ENCODE measurements around the gene PDZD2. TPM values are rescaled to one million over a fixed set of nuclear protein-coding genes. Genes with fewer than 3 reads are reported as not detected.

Gene PDZD2
- total RNA-seq, 1 experiment from 2014 or later: 0.37 TPM

DNA sequence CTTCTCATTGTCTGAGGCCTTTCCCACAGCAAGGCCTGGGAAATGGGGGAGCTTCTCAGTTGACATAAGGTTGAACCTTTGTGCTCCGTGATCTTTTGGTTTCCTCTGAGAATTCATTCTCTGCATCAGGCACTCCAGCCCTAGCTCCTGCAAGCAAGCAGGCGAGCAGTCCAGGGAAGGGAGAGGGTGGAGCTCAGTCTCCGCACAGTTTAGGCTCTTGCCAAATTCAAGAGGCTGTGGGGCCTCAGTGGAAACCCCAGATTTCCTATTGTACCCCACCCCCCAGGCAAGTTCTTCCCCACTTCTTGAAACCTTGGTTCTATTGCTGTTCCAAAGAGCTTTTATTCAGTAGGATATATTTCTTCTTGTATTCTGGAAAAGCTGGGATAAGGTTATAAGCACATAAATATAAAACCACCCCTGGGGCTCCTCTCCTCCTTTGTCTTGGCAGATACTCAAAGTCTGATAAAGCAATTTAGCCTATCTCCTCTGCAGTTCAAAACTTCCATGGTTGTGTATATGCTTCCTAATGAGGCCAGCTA, 147.2 kb downstream of the PDZD2 start:
- no peak overlapping the region for H3K4me2 ChIP-seq (ENCODE audit: low read length)
- intact Hi-C loops (cut with micrococcal nuclease): no loop called here
- POLR2A ChIA-PET: no interaction called here
- no peak overlapping the region for H3K27ac ChIP-seq (ENCODE audit: low read depth, low read length)
- no peaks in the 10 kb centered on the region for H3K27me3 ChIP-seq (ENCODE audit: insufficient read depth, low read length)
- no peaks in the 10 kb centered on the region for H3K79me2 ChIP-seq (ENCODE audit: insufficient read depth, low read length)
- ATAC-seq (no peak), DNase-seq (ENCODE audit: low read depth, low spot score) (no peak)
- H3K4me3 ChIP-seq (replicated peaks in 1 of 2; ENCODE audit: low read depth in 1 of 2, low read length in 2 of 2): no peak overlapping the region
- RAD21 ChIA-PET (ENCODE audit: low non-redundant PET in 1 of 2, low total read pairs in 2 of 2, uncharacterized antibody in 2 of 2, unreplicated experiment in 2 of 2): no interaction called here
- no peaks in the 10 kb centered on the region for H3K9me2 ChIP-seq (ENCODE audit: insufficient read depth)
- no peak overlapping the region for H2AFZ ChIP-seq (ENCODE audit: low read depth, low read length, poor library complexity, severe bottlenecking)
- no peak overlapping the region for H3K9ac ChIP-seq (ENCODE audit: low read length)
- BruUV-seq (replicated peaks): no TSS peak
- no peak for TF ChIP-seq POLR2AphosphoS5 (IDR thresholded peaks at IDR 0.05; ENCODE audit: low read depth, low read length)
- no peak for TF ChIP-seq TCF7L2 (IDR thresholded peaks at IDR 0.05; ENCODE audit: borderline replicate concordance, extremely low read depth, insufficient read depth, insufficient read length)
- TF ChIP-seq SRF (IDR thresholded peaks at IDR 0.05; ENCODE audit: low read depth): no peak
- no peak for TF ChIP-seq EZH2 (IDR thresholded peaks at IDR 0.05)
- TF ChIP-seq, protein P1, sequence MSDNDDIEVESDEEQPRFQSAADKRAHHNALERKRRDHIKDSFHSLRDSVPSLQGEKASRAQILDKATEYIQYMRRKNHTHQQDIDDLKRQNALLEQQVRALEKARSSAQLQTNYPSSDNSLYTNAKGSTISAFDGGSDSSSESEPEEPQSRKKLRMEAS (IDR thresholded peaks at IDR 0.05): no peak
- TF ChIP-seq ZNF274 (IDR thresholded peaks at IDR 0.05; ENCODE audit: low read depth, low read length): no peak
- no peak for TF ChIP-seq YY1 (IDR thresholded peaks at IDR 0.05; ENCODE audit: extremely low read depth, insufficient replicate concordance, low read depth, low read length)
- no peak for TF ChIP-seq CBX3 (IDR thresholded peaks at IDR 0.05; ENCODE audit: low read depth)
- TF ChIP-seq JUND (IDR thresholded peaks at IDR 0.05): no peak
- no peak for TF ChIP-seq RAD21 (IDR thresholded peaks at IDR 0.05; ENCODE audit: low read depth)
- TF ChIP-seq POLR2A (IDR thresholded peaks at IDR 0.05; ENCODE audit: borderline replicate concordance, extremely low read depth, insufficient read depth, insufficient read length): no peak
- TF ChIP-seq SP1 (IDR thresholded peaks at IDR 0.05; ENCODE audit: low read depth): no peak
- no peaks in the 10 kb centered on the region for H4K20me1 ChIP-seq (ENCODE audit: insufficient read depth)
- 0 out of 4 replicates have a peak, but pooled peaks cover 0 to 2% of the 10 kb centered on the region in 2 experiments for H3K4me1 ChIP-seq (ENCODE audit: control insufficient read depth in 1 of 2, insufficient read depth in 2 of 2, low read length in 2 of 2)
- CTCF ChIA-PET: no interaction called here
- H3K9me3 ChIP-seq (ENCODE audit: control insufficient read depth in 1 of 2, insufficient read depth in 1 of 2, low read depth in 1 of 2, low read length in 2 of 2): no peaks in the 10 kb centered on the region
- no peaks in the 10 kb centered on the region for H3K36me3 ChIP-seq (ENCODE audit: control insufficient read depth in 1 of 2, insufficient read depth in 2 of 2, low read length in 2 of 2)

DNA sequence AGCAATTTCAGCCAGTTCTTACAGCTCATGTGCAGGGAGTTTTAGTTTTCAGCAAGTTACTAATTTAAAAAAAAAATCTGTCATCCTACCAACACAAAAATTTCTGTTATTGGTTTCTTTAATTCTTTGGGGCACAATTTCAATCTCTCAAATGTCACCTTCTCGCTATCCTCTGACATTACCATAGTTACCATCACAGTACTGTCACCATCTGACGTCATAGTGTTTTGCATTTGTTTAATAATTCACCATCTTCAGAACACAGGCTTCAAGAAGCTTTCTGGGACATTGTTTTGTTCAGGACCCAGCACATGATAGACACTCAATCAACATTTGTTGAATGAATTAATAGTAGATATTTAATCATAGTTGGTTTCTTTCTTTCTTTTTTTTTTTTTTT, 155.1 kb downstream of the PDZD2 start:
- ChIA-PET CTCF (no interaction called here), POLR2A (no interaction called here), RAD21 (ENCODE audit: low non-redundant PET in 1 of 2, low total read pairs in 2 of 2, uncharacterized antibody in 2 of 2, unreplicated experiment in 2 of 2) (interaction anchor here in 1 of 2 experiments (0.5 kb wide), 1 partner anchor 72 kb away, joined by 3 read pairs; no protein-coding TSS in a partner anchor)
- TF ChIP-seq CBX3 (IDR thresholded peaks at IDR 0.05; ENCODE audit: low read depth) (no peak), EZH2phosphoT487 (IDR thresholded peaks at IDR 0.05; ENCODE audit: borderline replicate concordance) (no peak), EGR1 (IDR thresholded peaks at IDR 0.05; ENCODE audit: low read depth) (no peak), JUND (IDR thresholded peaks at IDR 0.05) (no peak), CEBPB (IDR thresholded peaks at IDR 0.05; ENCODE audit: low read depth) (no peak), SRF (IDR thresholded peaks at IDR 0.05; ENCODE audit: low read depth) (no peak), SP1 (IDR thresholded peaks at IDR 0.05; ENCODE audit: low read depth) (no peak)
- TF ChIP-seq, protein P1 (IDR thresholded peaks at IDR 0.05): no peak
- TF ChIP-seq, protein P2, sequence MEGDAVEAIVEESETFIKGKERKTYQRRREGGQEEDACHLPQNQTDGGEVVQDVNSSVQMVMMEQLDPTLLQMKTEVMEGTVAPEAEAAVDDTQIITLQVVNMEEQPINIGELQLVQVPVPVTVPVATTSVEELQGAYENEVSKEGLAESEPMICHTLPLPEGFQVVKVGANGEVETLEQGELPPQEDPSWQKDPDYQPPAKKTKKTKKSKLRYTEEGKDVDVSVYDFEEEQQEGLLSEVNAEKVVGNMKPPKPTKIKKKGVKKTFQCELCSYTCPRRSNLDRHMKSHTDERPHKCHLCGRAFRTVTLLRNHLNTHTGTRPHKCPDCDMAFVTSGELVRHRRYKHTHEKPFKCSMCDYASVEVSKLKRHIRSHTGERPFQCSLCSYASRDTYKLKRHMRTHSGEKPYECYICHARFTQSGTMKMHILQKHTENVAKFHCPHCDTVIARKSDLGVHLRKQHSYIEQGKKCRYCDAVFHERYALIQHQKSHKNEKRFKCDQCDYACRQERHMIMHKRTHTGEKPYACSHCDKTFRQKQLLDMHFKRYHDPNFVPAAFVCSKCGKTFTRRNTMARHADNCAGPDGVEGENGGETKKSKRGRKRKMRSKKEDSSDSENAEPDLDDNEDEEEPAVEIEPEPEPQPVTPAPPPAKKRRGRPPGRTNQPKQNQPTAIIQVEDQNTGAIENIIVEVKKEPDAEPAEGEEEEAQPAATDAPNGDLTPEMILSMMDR (IDR thresholded peaks at IDR 0.05 in 2 of 3, conservative IDR thresholded peaks at IDR 0.05 in 1 of 3; ENCODE audit: borderline replicate concordance in 1 of 3, insufficient read depth in 1 of 3, low read depth in 2 of 3, low read length in 2 of 3): no peak
- TF ChIP-seq, protein P3, sequence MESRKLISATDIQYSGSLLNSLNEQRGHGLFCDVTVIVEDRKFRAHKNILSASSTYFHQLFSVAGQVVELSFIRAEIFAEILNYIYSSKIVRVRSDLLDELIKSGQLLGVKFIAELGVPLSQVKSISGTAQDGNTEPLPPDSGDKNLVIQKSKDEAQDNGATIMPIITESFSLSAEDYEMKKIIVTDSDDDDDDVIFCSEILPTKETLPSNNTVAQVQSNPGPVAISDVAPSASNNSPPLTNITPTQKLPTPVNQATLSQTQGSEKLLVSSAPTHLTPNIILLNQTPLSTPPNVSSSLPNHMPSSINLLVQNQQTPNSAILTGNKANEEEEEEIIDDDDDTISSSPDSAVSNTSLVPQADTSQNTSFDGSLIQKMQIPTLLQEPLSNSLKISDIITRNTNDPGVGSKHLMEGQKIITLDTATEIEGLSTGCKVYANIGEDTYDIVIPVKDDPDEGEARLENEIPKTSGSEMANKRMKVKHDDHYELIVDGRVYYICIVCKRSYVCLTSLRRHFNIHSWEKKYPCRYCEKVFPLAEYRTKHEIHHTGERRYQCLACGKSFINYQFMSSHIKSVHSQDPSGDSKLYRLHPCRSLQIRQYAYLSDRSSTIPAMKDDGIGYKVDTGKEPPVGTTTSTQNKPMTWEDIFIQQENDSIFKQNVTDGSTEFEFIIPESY (IDR thresholded peaks at IDR 0.05; ENCODE audit: extremely low read depth, insufficient replicate concordance, low read length): no peak
- Histone ChIP-seq H2AFZ (ENCODE audit: low read depth, low read length, poor library complexity, severe bottlenecking) (no peak overlapping the region), H3K9ac (ENCODE audit: low read length) (no peak overlapping the region), H3K4me1 (ENCODE audit: control insufficient read depth in 1 of 2, insufficient read depth in 2 of 2, low read length in 2 of 2) (no peaks in the 10 kb centered on the region), H3K79me2 (ENCODE audit: insufficient read depth, low read length) (no peaks in the 10 kb centered on the region), H3K36me3 (ENCODE audit: control insufficient read depth in 1 of 2, insufficient read depth in 2 of 2, low read length in 2 of 2) (no peaks in the 10 kb centered on the region), H4K20me1 (ENCODE audit: insufficient read depth) (no peaks in the 10 kb centered on the region), H3K4me2 (ENCODE audit: low read length) (no peak overlapping the region), H3K4me3 (replicated peaks in 1 of 2; ENCODE audit: low read depth in 1 of 2, low read length in 2 of 2) (no peak overlapping the region), H3K27ac (ENCODE audit: low read depth, low read length) (no peak overlapping the region), H3K9me3 (ENCODE audit: control insufficient read depth in 1 of 2, insufficient read depth in 1 of 2, low read depth in 1 of 2, low read length in 2 of 2) (no peaks in the 10 kb centered on the region), H3K27me3 (ENCODE audit: insufficient read depth, low read length) (no peaks in the 10 kb centered on the region), H3K9me2 (ENCODE audit: insufficient read depth) (no peaks in the 10 kb centered on the region)
- no peak for DNase-seq (ENCODE audit: low read depth, low spot score)
- no peak for ATAC-seq
- BruUV-seq (replicated peaks): no TSS peak
- intact Hi-C loops (cut with micrococcal nuclease): no loop called here
